HG03025 (cell line): Measurements from ENCODE around the gene SBK3.

ENCODE experiments used
- ATAC-seq: cut with Tn5 transposase; IDR thresholded peaks from one replicate; pipeline ENCODE4 v1.9.1; 2021; ENCODE audit warnings: mild to moderate bottlenecking, moderate library complexity; ENCODE audit not compliant: unreplicated experiment, low FRiP score

The SBK3 gene

DNA sequence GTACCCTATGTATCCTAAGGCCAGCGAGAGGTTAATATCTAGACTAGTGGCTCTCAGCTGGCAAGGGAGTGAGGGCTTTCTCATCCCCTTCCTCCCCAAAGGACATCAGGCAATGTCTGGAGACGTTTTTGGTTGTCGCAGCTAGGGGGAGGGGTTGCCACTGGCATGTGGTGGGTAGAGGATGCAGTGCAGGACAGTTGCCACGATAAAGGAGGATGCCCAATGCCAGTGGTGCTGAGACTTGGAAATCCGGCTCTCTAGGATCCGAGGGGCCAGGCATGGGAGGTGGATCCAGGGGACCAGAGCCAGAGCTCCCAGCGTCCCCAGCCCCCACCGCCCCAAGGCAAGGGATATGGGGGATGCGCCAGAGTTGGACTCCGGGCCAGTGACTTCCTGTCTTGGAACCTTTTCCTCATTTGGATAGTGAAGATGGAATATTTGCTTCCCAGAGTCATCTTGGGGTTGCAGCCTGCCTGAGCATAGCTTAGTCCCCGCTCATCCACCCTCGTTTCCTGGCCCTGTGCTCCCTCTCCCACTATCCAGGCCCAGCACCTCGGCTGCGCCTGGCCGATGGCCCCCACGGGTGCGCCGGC lies 52.2 kb downstream of the SBK3 start:
- ATAC-seq: no peak

DNA sequence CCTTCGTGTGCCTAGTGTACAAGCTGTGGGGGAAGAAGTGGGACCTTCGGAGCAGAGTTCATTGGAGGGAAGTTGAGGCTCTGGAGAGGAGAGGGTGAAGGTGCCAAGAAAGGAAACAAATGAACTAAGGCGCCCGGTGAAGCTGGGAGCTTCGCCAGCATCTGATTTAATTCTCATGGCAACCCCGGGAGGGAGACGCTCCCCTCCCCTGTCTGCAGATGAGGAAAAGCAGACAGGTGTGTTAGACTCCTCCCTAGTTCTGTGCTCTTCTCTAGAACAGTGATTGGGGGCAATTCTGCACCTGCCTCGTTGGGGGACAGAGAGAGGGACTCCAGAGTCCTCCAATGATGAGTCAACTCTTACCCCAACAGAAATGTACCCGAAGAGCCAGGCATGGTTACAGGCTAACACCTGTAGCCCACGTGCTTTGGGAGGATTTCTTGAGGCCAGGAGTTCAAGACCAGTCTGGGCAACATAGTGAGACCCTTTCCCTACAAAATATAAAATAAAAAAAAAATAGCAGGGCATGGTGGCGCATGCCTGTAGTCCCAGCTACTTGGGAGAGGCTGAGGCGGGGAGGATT lies 52.9 kb downstream of the SBK3 start:
- no peak for ATAC-seq

DNA sequence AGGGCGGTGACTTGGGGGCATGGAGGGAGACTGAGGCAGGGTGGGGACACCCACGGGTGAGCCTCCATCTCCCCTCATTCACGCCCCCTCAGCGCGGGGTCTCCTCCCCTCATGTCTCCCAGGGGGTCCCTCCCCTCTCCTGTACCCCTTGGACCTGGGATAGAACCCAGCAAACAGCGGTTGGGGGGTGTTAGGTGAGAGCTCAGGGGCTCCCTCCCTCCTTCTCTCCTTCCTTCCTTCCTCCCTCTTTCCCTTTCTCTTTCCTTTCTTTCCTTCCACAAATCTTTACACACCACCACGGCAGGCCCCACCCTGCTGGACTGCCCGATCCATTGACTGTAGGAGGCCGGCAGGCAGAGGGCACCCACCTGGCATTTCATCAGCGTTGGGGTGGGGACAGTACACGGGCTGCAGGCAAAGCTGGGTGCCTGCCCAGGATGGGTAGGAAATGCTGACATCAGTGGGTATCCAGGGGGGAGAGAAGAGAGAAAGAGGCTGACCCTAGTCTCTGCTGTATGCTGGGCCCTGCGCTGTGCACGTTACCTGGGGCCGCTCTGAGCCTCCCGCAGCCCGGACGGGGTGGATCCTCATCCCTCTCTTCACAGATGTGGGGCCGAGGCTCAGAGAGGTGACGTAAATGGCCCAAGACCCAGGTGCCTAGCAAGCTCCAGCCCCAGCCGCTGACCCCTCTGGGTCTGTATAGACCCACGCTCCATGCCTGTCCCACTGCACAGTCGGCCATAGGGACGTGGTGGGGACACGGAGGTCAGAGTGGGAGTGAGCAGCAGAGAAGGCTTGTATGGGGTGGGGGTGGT lies 53.6 kb downstream of the SBK3 start:
- ATAC-seq: no peak
